Measurements from ENCODE around the gene NAPSA.
"Not testable (repeated sequence)": the region's sequence is repeated elsewhere in the genome, so short reads cannot be mapped to it uniquely, and the experiment has no call there.

The NAPSA gene

GRCh38 chr19:50332244-50333038 lies 33.0 kb downstream of the NAPSA start:
- H3K9me3 Mint-ChIP-seq (ENCODE audit: low read depth): no peaks in the 10 kb centered on the region
- H3K27ac Mint-ChIP-seq: no peak overlapping the region
- H3K4me3 Mint-ChIP-seq: peak overlapping the region; percentile 46
- no peaks in the 10 kb centered on the region for H3K36me3 Mint-ChIP-seq
- peaks cover 45% of the 10 kb centered on the region for H3K4me1 Mint-ChIP-seq (ENCODE audit: low read depth)
- H3K27me3 Mint-ChIP-seq: peaks cover 9% of the 10 kb centered on the region

- H3K27me3 Mint-ChIP-seq: peaks cover 14% of the 10 kb centered on the region
- no peak overlapping the region for H3K27ac Mint-ChIP-seq
- H3K9me3 Mint-ChIP-seq (ENCODE audit: low read depth): no peaks in the 10 kb centered on the region
- H3K4me3 Mint-ChIP-seq: peak overlapping the region; percentile 81
- H3K36me3 Mint-ChIP-seq: peaks cover 2% of the 10 kb centered on the region
- H3K4me1 Mint-ChIP-seq (ENCODE audit: low read depth): peaks cover 51% of the 10 kb centered on the region
Observed at GRCh38 chr19:50331994-50332243, 33.5 kb downstream of the NAPSA start.

- Mint-ChIP-seq H3K27me3 (peaks cover 18% of the 10 kb centered on the region), H3K4me1 (ENCODE audit: low read depth) (peaks cover 55% of the 10 kb centered on the region), H3K36me3 (peaks cover 2% of the 10 kb centered on the region), H3K27ac (peak overlapping the region; percentile 61), H3K9me3 (ENCODE audit: low read depth) (no peaks in the 10 kb centered on the region), H3K4me3 (peak overlapping the region; percentile 81)
Observed at GRCh38 chr19:50331221-50331993, 34.0 kb downstream of the NAPSA start.

GRCh38 chr19:50330365-50331078 lies 34.9 kb downstream of the NAPSA start:
- Mint-ChIP-seq H3K27me3 (peaks cover 18% of the 10 kb centered on the region), H3K9me3 (ENCODE audit: low read depth) (no peaks in the 10 kb centered on the region), H3K4me1 (ENCODE audit: low read depth) (peaks cover 56% of the 10 kb centered on the region), H3K4me3 (peak overlapping the region; percentile 76), H3K36me3 (peaks cover 2% of the 10 kb centered on the region), H3K27ac (no peak overlapping the region)

GRCh38 chr19:50329926-50330294 lies 35.5 kb downstream of the NAPSA start:
- Mint-ChIP-seq H3K4me3 (peak overlapping the region; percentile 80), H3K27ac (peak overlapping the region; percentile 30), H3K4me1 (ENCODE audit: low read depth) (peaks cover 52% of the 10 kb centered on the region), H3K27me3 (peaks cover 18% of the 10 kb centered on the region)
- not testable (repeated sequence) for H3K9me3 Mint-ChIP-seq (ENCODE audit: low read depth); H3K36me3 Mint-ChIP-seq

- H3K9me3 Mint-ChIP-seq (ENCODE audit: low read depth): no peaks in the 10 kb centered on the region
- peaks cover 54% of the 10 kb centered on the region for H3K4me1 Mint-ChIP-seq (ENCODE audit: low read depth)
- H3K27me3 Mint-ChIP-seq: peaks cover 18% of the 10 kb centered on the region
- peak within 1 kb of the TSS; percentile 30 for H3K27ac Mint-ChIP-seq
- peaks cover 2% of the 10 kb centered on the region for H3K36me3 Mint-ChIP-seq
- H3K4me3 Mint-ChIP-seq: peak within 1 kb of the TSS; percentile 80
Observed at GRCh38 chr19:50329146-50329925, 36.1 kb downstream of the NAPSA start, which contains the start of gene KCNC3. Gene KCNC3 (minus strand): TSS chr19:50329377. CDS start chr19:50329082, 295 bp downstream.

GRCh38 chr19:50328873-50329145 lies 36.6 kb downstream of the NAPSA start:
- Mint-ChIP-seq H3K4me1 (ENCODE audit: low read depth) (peaks cover 53% of the 10 kb centered on the region), H3K36me3 (peaks cover 2% of the 10 kb centered on the region), H3K27me3 (peaks cover 18% of the 10 kb centered on the region), H3K4me3 (no peak overlapping the region), H3K27ac (no peak overlapping the region), H3K9me3 (ENCODE audit: low read depth) (no peaks in the 10 kb centered on the region)

GRCh38 chr19:50328224-50328872 lies 37.1 kb downstream of the NAPSA start:
- Mint-ChIP-seq H3K27ac (no peak overlapping the region), H3K4me3 (no peak overlapping the region), H3K27me3 (peaks cover 18% of the 10 kb centered on the region), H3K36me3 (peaks cover 2% of the 10 kb centered on the region), H3K4me1 (ENCODE audit: low read depth) (peaks cover 49% of the 10 kb centered on the region), H3K9me3 (ENCODE audit: low read depth) (no peaks in the 10 kb centered on the region)

GRCh38 chr19:50327461-50328223 lies 37.8 kb downstream of the NAPSA start:
- Mint-ChIP-seq H3K27me3 (peaks cover 18% of the 10 kb centered on the region), H3K27ac (no peak overlapping the region), H3K4me3 (peak overlapping the region; percentile 42), H3K4me1 (ENCODE audit: low read depth) (peaks cover 45% of the 10 kb centered on the region), H3K9me3 (ENCODE audit: low read depth) (no peaks in the 10 kb centered on the region), H3K36me3 (peaks cover 2% of the 10 kb centered on the region)

- Mint-ChIP-seq H3K4me3 (peak overlapping the region; percentile 42), H3K9me3 (ENCODE audit: low read depth) (no peaks in the 10 kb centered on the region), H3K4me1 (ENCODE audit: low read depth) (peaks cover 40% of the 10 kb centered on the region), H3K27ac (peak overlapping the region; percentile 2), H3K27me3 (peaks cover 18% of the 10 kb centered on the region), H3K36me3 (peaks cover 2% of the 10 kb centered on the region)
Observed at GRCh38 chr19:50327013-50327412, 38.4 kb downstream of the NAPSA start.

GRCh38 chr19:50326101-50326664 lies 39.3 kb downstream of the NAPSA start:
- Mint-ChIP-seq H3K36me3 (peaks cover 2% of the 10 kb centered on the region), H3K4me3 (no peak overlapping the region), H3K9me3 (ENCODE audit: low read depth) (no peaks in the 10 kb centered on the region), H3K4me1 (ENCODE audit: low read depth) (peaks cover 34% of the 10 kb centered on the region), H3K27me3 (peaks cover 17% of the 10 kb centered on the region), H3K27ac (no peak overlapping the region)

GRCh38 chr19:50325310-50326100 lies 39.9 kb downstream of the NAPSA start:
- no peak overlapping the region for H3K27ac Mint-ChIP-seq

GRCh38 chr19:50324331-50324730 lies 41.1 kb downstream of the NAPSA start:
- Mint-ChIP-seq H3K36me3 (peaks cover 2% of the 10 kb centered on the region), H3K4me3 (no peak overlapping the region), H3K9me3 (ENCODE audit: low read depth) (no peaks in the 10 kb centered on the region), H3K27me3 (peaks cover 10% of the 10 kb centered on the region), H3K27ac (no peak overlapping the region), H3K4me1 (ENCODE audit: low read depth) (peaks cover 21% of the 10 kb centered on the region)

More at GRCh38 chr19:50325310-50326100, 39.9 kb downstream of the NAPSA start:
- Mint-ChIP-seq H3K36me3 (peaks cover 2% of the 10 kb centered on the region), H3K27me3 (peaks cover 17% of the 10 kb centered on the region), H3K9me3 (ENCODE audit: low read depth) (no peaks in the 10 kb centered on the region), H3K4me3 (peak overlapping the region; percentile 10), H3K4me1 (ENCODE audit: low read depth) (peaks cover 30% of the 10 kb centered on the region)

Data from activated naive CD8-positive, alpha-beta T cell (primary cell).